Measurements from ENCODE around the gene PSMD14. TPM values are rescaled to one million over a fixed set of nuclear protein-coding genes. Genes with fewer than 3 reads are reported as not detected.
"Not testable (repeated sequence)": the region's sequence is repeated elsewhere in the genome, so short reads cannot be mapped to it uniquely, and the experiment has no call there.

The PSMD14 gene
- polyA plus RNA-seq, 1 experiment, result 95.3 TPM

DNA sequence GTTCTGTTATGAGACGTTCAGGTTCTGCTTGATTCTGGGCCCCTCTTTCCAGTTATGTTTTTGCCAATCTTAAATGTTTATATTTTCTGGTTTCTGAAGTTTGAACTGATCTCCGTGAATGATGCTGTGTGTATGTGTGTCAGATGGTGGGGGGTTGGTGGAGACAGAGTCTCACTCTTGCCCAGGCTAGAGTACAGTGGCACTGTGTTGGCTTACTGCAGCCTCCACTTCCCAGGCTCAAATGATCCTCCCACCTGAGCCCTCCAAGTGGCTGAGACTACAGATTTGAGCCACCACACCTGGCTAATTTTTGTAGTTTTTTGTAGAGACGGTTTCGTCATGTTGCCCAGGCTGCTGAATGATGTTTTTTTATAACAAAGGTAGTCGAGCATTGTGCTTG lies 45.9 kb downstream of the PSMD14 start:
- no peak for TF ChIP-seq CTCF (IDR thresholded peaks at IDR 0.05; ENCODE audit: low read depth, low read length)
- CTCF ChIA-PET, result no interaction called here

GRCh38 chr2:161355106-161355505 lies 46.9 kb downstream of the PSMD14 start:
- ChIA-PET POLR2A (no interaction called here), CTCF (interaction anchor here (0.5 kb wide), 1 partner anchor 1740 kb away, joined by 6 read pairs; no protein-coding TSS in a partner anchor)
- Histone ChIP-seq H3K4me3 (ENCODE audit: low read depth, low read length) (no peak overlapping the region), H3K27me3 (ENCODE audit: control insufficient read depth, insufficient read depth, low read length) (no peaks in the 10 kb centered on the region), H3K27ac (ENCODE audit: low read depth, low read length) (no peak overlapping the region), H3K9me3 (ENCODE audit: control insufficient read depth, insufficient read depth, low read length) (no peaks in the 10 kb centered on the region; the same call in 1 of the 2 replicates)
- no peak for TF ChIP-seq CTCF (IDR thresholded peaks at IDR 0.05; ENCODE audit: low read depth, low read length)
- no peak for DNase-seq (ENCODE audit: low read depth, low spot score)

More for the DNA sequence above, 45.9 kb downstream of the PSMD14 start:
- POLR2A ChIA-PET, result interaction anchor here (1.6 kb wide), 1 partner anchor 46 kb away, joined by 3 read pairs; the partner anchor contains the start of gene PSMD14
- DNase-seq (ENCODE audit: low read depth, low spot score), result no peak
- Histone ChIP-seq H3K4me3 (ENCODE audit: low read depth, low read length) (no peak overlapping the region), H3K27ac (ENCODE audit: low read depth, low read length) (no peak overlapping the region), H3K27me3 (ENCODE audit: control insufficient read depth, insufficient read depth, low read length) (no peaks in the 10 kb centered on the region), H3K9me3 (ENCODE audit: control insufficient read depth, insufficient read depth, low read length) (no peaks in the 10 kb centered on the region)

- Histone ChIP-seq H3K4me3 (ENCODE audit: low read depth, low read length) (no peak overlapping the region), H3K27me3 (ENCODE audit: control insufficient read depth, insufficient read depth, low read length) (no peaks in the 10 kb centered on the region), H3K27ac (ENCODE audit: low read depth, low read length) (no peak overlapping the region), H3K9me3 (ENCODE audit: control insufficient read depth, insufficient read depth, low read length) (no peaks in the 10 kb centered on the region; the same call in 1 of the 2 replicates)
- no peak for DNase-seq (ENCODE audit: low read depth, low spot score)
- no peak for TF ChIP-seq CTCF (IDR thresholded peaks at IDR 0.05; ENCODE audit: low read depth, low read length)
- ChIA-PET CTCF (no interaction called here), POLR2A (no interaction called here)
Measured at GRCh38 chr2:161355983-161356382, 47.8 kb downstream of the PSMD14 start.

DNA sequence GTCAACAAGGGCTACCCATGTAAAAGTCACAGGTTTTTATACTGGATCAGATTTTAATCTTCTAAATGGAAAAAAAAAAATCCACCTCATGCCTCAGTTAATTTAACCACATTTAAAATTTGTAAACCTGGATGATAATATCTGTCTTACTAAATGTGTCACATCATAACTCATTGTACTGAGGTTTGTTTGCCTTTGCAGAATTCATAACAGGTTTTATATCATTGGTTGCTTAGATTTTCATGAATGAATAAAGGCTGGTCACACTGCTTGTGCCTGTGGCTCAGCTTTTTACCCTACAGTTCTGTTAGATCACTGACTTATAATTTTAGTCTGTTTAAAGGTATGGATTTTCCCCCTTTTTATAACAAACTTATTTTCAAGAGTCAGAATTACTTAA lies 48.9 kb downstream of the PSMD14 start:
- ChIA-PET CTCF (no interaction called here), POLR2A (no interaction called here)
- H3K27ac ChIP-seq (ENCODE audit: low read depth, low read length), result no peak overlapping the region
- no peak for TF ChIP-seq CTCF (IDR thresholded peaks at IDR 0.05; ENCODE audit: low read depth, low read length)
- no peak overlapping the region for H3K4me3 ChIP-seq (ENCODE audit: low read depth, low read length)
- DNase-seq (ENCODE audit: low read depth, low spot score), result no peak
- peaks cover 3% of the 10 kb centered on the region; the same call in 1 of the 2 replicates for H3K9me3 ChIP-seq (ENCODE audit: control insufficient read depth, insufficient read depth, low read length)
- no peaks in the 10 kb centered on the region for H3K27me3 ChIP-seq (ENCODE audit: control insufficient read depth, insufficient read depth, low read length)

GRCh38 chr2:161358838-161359237 lies 50.6 kb downstream of the PSMD14 start:
- CTCF ChIA-PET, result no interaction called here
- DNase-seq (ENCODE audit: low read depth, low spot score), result no peak
- no peak for TF ChIP-seq CTCF (IDR thresholded peaks at IDR 0.05; ENCODE audit: low read depth, low read length)
- peaks cover 11% of the 10 kb centered on the region for H3K9me3 ChIP-seq (ENCODE audit: control insufficient read depth, insufficient read depth, low read length)
- POLR2A ChIA-PET, result no interaction called here
- no peak overlapping the region for H3K4me3 ChIP-seq (ENCODE audit: low read depth, low read length)
- H3K27ac ChIP-seq (ENCODE audit: low read depth, low read length), result no peak overlapping the region
- H3K27me3 ChIP-seq (ENCODE audit: control insufficient read depth, insufficient read depth, low read length), result no peaks in the 10 kb centered on the region

GRCh38 chr2:161360095-161360654 lies 52.0 kb downstream of the PSMD14 start:
- H3K4me3 ChIP-seq (ENCODE audit: low read depth, low read length); H3K27ac ChIP-seq (ENCODE audit: low read depth, low read length); POLR2A ChIA-PET; H3K27me3 ChIP-seq (ENCODE audit: control insufficient read depth, insufficient read depth, low read length); CTCF ChIA-PET; DNase-seq (ENCODE audit: low read depth, low spot score): not testable (repeated sequence)
- H3K9me3 ChIP-seq (ENCODE audit: control insufficient read depth, insufficient read depth, low read length), result peaks cover 11% of the 10 kb centered on the region

Data from AG04450 (cell line).